ENCODE results near the gene MCHR2.

Gene MCHR2

GRCh38 chr6:99901596-99902384 lies 92.2 kb downstream of the MCHR2 start:
- DNase-seq: no peak

- no peak for DNase-seq
These were observed 99.2 kb downstream of the MCHR2 start for GRCh38 chr6:99894815-99895214.

GRCh38 chr6:99887066-99887465 lies 107.0 kb downstream of the MCHR2 start:
- DNase-seq: no peak

- no peak for DNase-seq
These were observed 109.0 kb downstream of the MCHR2 start for GRCh38 chr6:99885051-99885450.

- DNase-seq: no peak
These were observed 111.8 kb downstream of the MCHR2 start for GRCh38 chr6:99882128-99882702.

- no peak for DNase-seq
These were observed 114.6 kb downstream of the MCHR2 start for GRCh38 chr6:99879431-99879830.

- DNase-seq: no peak
These were observed 119.0 kb downstream of the MCHR2 start for GRCh38 chr6:99875068-99875467.

GRCh38 chr6:99873084-99873483 lies 120.9 kb downstream of the MCHR2 start:
- DNase-seq: no peak

- DNase-seq: no peak
These were observed 122.4 kb downstream of the MCHR2 start for GRCh38 chr6:99871641-99872040.
